ENCODE results near the gene DDN. TPM values are rescaled to one million over a fixed set of nuclear protein-coding genes. Genes with fewer than 3 reads are reported as not detected.

DDN gene
- polyA plus RNA-seq, 12 donors, result 5.7 to 36.6 (median 17.4) TPM; not detected in 1

- peak; percentile 46 for DNase-seq
Observed at GRCh38 chr12:49017891-49018260, 18.7 kb upstream of the DDN start.

- DNase-seq, result no peak
Observed at GRCh38 chr12:49015196-49015595, 16.0 kb upstream of the DDN start.

- no peak for DNase-seq
Observed at GRCh38 chr12:49014547-49014946, 15.4 kb upstream of the DDN start.

- DNase-seq, result no peak
Observed at GRCh38 chr12:49013428-49013827, 14.3 kb upstream of the DDN start.

GRCh38 chr12:49012739-49013138 is 13.6 kb upstream of the DDN start:
- DNase-seq, result no peak

GRCh38 chr12:49010092-49010668 is 11.0 kb upstream of the DDN start:
- no peak for DNase-seq

GRCh38 chr12:49008943-49009342 is 9.8 kb upstream of the DDN start:
- DNase-seq, result no peak

GRCh38 chr12:49000346-49000745 is 1.2 kb upstream of the DDN start:
- no peak for DNase-seq

GRCh38 chr12:48998497-48999353 is 450 bp downstream of the DDN start:
- no peak for DNase-seq

- no peak for DNase-seq
Observed at GRCh38 chr12:48997719-48998496, 1.3 kb downstream of the DDN start.

GRCh38 chr12:48996794-48997718 is 2.1 kb downstream of the DDN start:
- peak; percentile 79 for DNase-seq

- DNase-seq, result peak; percentile 80
Observed at GRCh38 chr12:48995086-48995879, 3.9 kb downstream of the DDN start.

GRCh38 chr12:48994224-48995085 is 4.7 kb downstream of the DDN start:
- DNase-seq, result no peak

- DNase-seq, result no peak
Observed at GRCh38 chr12:48993787-48994186, 5.4 kb downstream of the DDN start.

- no peak for DNase-seq
Observed at GRCh38 chr12:48991247-48992050, 7.7 kb downstream of the DDN start.

GRCh38 chr12:48990552-48990951 is 8.6 kb downstream of the DDN start:
- DNase-seq, result no peak

GRCh38 chr12:48988030-48988649 is 11.0 kb downstream of the DDN start:
- no peak for DNase-seq

GRCh38 chr12:48986720-48987291 is 12.4 kb downstream of the DDN start:
- no peak for DNase-seq

Measured in muscle of arm (tissue), 12 donors.